ENCODE results near the gene EN2. TPM values are rescaled to one million over a fixed set of nuclear protein-coding genes. Genes with fewer than 3 reads are reported as not detected.

Gene EN2
- total RNA-seq, 2 donors from 2014 or later, result 0.45 TPM; not detected in 1

- Histone ChIP-seq H3K36me3 (no peaks in the 10 kb centered on the region), H3K27me3 (replicated peaks; ENCODE audit: insufficient read depth) (peaks cover 69% of the 10 kb centered on the region), H3K4me1 (replicated peaks) (peaks cover 8% of the 10 kb centered on the region), H3K9me3 (no peaks in the 10 kb centered on the region), H3K4me3 (no peak overlapping the region), H3K27ac (no peak overlapping the region)
- 6% methylated on average over 34 of the region's 34 CpGs for WGBS
- intact Hi-C loops (cut with DNase I), result no loop called here
- no peak for DNase-seq (ENCODE audit: low spot score)
- TF ChIP-seq POLR2A (IDR thresholded peaks at IDR 0.05), result no peak
- TF ChIP-seq, protein P1, sequence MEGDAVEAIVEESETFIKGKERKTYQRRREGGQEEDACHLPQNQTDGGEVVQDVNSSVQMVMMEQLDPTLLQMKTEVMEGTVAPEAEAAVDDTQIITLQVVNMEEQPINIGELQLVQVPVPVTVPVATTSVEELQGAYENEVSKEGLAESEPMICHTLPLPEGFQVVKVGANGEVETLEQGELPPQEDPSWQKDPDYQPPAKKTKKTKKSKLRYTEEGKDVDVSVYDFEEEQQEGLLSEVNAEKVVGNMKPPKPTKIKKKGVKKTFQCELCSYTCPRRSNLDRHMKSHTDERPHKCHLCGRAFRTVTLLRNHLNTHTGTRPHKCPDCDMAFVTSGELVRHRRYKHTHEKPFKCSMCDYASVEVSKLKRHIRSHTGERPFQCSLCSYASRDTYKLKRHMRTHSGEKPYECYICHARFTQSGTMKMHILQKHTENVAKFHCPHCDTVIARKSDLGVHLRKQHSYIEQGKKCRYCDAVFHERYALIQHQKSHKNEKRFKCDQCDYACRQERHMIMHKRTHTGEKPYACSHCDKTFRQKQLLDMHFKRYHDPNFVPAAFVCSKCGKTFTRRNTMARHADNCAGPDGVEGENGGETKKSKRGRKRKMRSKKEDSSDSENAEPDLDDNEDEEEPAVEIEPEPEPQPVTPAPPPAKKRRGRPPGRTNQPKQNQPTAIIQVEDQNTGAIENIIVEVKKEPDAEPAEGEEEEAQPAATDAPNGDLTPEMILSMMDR (IDR thresholded peaks at IDR 0.05), result no peak
- no peak for TF ChIP-seq POLR2AphosphoS5 (IDR thresholded peaks at IDR 0.05)
Observed at GRCh38 chr7:155459700-155460461, 2.0 kb downstream of the EN2 start.

GRCh38 chr7:155460926-155461613 lies 3.1 kb downstream of the EN2 start:
- 21% methylated on average over 8 of the region's 8 CpGs for WGBS
- no peak for DNase-seq (ENCODE audit: low spot score)
- intact Hi-C loops (cut with DNase I), result no loop called here
- Histone ChIP-seq H3K36me3 (no peaks in the 10 kb centered on the region), H3K9me3 (no peaks in the 10 kb centered on the region), H3K4me1 (replicated peaks) (peaks cover 8% of the 10 kb centered on the region), H3K4me3 (no peak overlapping the region), H3K27me3 (replicated peaks; ENCODE audit: insufficient read depth) (peaks cover 68% of the 10 kb centered on the region), H3K27ac (no peak overlapping the region)
- TF ChIP-seq, protein P1 (IDR thresholded peaks at IDR 0.05), result no peak
- TF ChIP-seq POLR2AphosphoS5 (IDR thresholded peaks at IDR 0.05) (no peak), POLR2A (IDR thresholded peaks at IDR 0.05) (no peak)

GRCh38 chr7:155461631-155462030 lies 3.7 kb downstream of the EN2 start:
- Histone ChIP-seq H3K4me3 (no peak overlapping the region), H3K36me3 (no peaks in the 10 kb centered on the region), H3K27ac (no peak overlapping the region), H3K27me3 (replicated peaks; ENCODE audit: insufficient read depth) (peaks cover 68% of the 10 kb centered on the region), H3K9me3 (no peaks in the 10 kb centered on the region), H3K4me1 (replicated peaks) (peaks cover 8% of the 10 kb centered on the region)
- TF ChIP-seq, protein P1 (IDR thresholded peaks at IDR 0.05), result no peak
- TF ChIP-seq POLR2A (IDR thresholded peaks at IDR 0.05) (no peak), POLR2AphosphoS5 (IDR thresholded peaks at IDR 0.05) (no peak)
- no peak for DNase-seq (ENCODE audit: low spot score)
- WGBS, result 33% methylated on average over 3 of the region's 3 CpGs
- intact Hi-C loops (cut with DNase I), result no loop called here

GRCh38 chr7:155462163-155462735 lies 4.3 kb downstream of the EN2 start:
- Histone ChIP-seq H3K27ac (no peak overlapping the region), H3K9me3 (no peaks in the 10 kb centered on the region), H3K4me3 (no peak overlapping the region), H3K4me1 (replicated peaks) (peaks cover 8% of the 10 kb centered on the region), H3K36me3 (no peaks in the 10 kb centered on the region), H3K27me3 (replicated peaks; ENCODE audit: insufficient read depth) (peaks cover 70% of the 10 kb centered on the region)
- WGBS, result 13% methylated on average over 33 of the region's 33 CpGs
- DNase-seq (ENCODE audit: low spot score), result no peak
- TF ChIP-seq POLR2A (IDR thresholded peaks at IDR 0.05), result no peak
- TF ChIP-seq POLR2AphosphoS5 (IDR thresholded peaks at IDR 0.05), result no peak
- TF ChIP-seq, protein P1 (IDR thresholded peaks at IDR 0.05), result no peak
- intact Hi-C loops (cut with DNase I), result no loop called here

Data from prostate gland (tissue), 2 donors.